Measurements from ENCODE around the gene AMH.
A peak's percentile ranks its signal among the peaks of the same experiment; 100 is the strongest.
"Not testable (repeated sequence)": the region's sequence is repeated elsewhere in the genome, so short reads cannot be mapped to it uniquely, and the experiment has no call there.

Gene AMH

DNA sequence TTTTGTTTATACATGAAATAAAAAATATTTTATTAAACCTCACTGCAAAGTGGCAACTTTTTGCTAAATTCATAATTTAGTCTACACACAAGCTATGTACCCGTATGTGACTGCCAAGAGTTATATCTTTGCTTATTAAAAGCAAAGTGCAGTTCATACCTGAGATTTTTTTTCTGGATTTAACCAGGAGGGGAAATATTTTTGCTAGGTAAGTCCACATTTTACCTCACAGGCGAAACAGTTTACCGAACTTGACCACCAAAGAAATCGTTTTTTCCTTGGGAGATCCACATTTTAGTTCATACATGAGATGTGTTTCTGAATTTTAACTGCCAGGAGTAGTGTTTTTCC is 19.3 kb downstream of the AMH start:
- no peak for DNase-seq

DNA sequence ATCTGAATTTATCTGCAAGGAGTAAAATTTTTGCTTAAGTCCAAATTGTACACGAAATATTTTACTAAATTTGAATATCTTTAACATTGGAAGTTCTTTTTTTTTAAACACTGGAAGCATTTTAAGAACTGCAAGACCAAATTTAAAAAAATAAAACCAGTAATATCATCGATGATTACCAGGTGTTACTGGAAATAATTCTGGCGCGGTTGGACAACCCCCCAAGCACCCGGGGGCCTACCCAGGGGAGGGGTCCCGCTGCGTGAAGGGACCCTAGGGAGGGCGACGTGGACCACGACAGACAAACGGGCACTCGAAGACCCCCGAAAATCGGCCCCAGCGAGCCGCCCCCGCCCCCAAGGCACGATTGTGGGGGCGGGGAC is 19.7 kb downstream of the AMH start:
- DNase-seq = no peak

DNA sequence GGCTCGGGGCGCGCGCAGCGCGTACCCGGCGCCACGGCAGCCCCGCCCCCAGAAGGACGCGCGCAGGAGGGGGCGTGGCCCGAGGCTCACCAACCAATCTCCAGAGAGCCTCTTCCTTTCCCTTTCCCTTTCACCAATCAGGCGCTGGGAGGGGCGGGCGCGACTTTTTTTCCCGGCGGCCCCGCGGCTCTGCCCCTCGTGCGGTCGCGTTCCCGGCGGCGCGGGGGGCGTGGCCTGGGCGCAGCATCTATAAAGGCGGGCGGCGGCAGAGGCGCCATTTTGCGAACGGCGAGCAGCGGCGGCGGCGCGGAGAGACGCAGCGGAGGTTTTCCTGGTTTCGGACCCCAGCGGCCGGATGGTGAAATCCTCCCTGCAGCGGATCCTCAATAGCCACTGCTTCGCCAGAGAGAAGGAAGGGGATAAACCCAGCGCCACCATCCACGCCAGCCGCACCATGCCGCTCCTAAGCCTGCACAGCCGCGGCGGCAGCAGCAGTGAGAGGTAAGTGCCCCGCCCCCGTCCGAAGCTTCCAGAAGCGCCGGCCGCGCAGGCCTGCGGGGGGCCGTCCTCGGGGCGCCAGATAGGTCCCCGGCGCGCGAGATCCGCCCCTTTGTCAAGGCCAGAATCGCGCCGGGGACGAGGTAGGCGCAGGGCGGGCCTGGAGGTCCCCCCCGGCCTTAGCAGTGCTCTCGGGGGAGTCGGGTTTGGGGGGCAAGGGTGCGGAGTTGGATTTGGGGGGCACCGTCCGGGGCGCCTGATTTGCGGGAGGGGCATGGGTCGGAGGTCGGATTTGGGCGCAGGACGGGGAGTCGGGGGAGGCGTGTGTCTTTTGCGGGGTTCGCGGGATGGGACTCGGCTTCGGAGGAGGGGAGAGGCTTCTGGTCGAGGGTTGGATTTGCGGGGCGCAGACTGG is 20.4 kb downstream of the AMH start:
- peak; percentile 73 to 99 (median 96) for DNase-seq

DNA sequence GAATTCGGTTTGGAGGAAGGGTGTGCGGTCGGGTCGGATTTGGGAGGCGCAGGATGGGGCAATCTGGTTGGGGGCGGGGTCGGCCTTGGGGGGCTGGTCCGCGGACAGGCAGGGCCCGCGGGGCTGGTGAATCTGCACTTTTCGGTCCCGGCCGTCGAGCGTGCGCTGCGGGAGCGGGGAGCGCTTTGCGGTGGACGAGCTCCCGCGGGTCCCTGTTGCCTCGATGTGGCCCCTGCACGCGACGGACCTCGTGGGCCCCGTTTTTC is 21.0 kb downstream of the AMH start:
- DNase-seq = peak in 2 of 58 donors; percentile 37 to 40

DNA sequence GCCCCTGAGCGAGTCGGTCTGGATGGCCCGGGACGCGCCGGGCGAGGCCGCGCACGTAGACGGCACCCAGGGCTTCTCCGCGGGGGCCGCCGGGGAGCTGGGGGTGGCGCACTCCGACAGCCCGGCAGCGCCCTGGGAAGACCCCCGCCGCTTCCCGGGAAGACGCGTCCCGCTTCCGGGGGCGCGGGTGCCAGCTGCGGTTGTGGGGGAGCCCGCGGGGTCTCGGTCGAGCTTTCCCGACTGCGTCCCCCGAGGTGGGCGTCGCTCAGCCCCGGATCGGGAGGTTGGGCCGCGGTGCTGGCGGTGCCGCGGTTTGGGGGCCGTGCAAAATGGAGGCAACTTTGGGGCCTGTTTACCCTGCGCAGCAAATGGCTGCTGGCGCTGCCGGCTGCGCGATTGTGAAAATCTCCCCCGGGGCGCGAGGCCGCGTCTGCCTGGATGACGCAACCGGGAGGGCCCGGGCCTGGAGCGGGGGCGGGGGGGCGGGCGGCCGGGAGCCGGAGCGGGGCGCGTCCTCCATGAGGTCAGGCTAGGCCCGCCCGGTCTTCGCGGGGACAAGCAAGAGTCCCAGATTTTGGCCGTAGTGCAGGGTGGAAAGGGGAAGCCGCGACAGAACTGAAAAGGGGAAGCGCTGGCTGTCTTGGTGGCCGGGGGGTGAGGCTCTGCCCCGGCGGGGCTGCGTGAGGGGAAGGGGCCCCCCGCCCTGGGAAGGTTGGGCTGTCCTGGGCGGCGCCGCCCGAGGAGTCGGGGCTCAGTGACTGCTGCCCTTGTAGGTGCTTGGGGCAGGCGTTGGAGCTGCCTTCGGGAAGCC is 21.5 kb downstream of the AMH start:
- peak in 54 of 58 donors; percentile 12 to 82 (median 59) for DNase-seq

DNA sequence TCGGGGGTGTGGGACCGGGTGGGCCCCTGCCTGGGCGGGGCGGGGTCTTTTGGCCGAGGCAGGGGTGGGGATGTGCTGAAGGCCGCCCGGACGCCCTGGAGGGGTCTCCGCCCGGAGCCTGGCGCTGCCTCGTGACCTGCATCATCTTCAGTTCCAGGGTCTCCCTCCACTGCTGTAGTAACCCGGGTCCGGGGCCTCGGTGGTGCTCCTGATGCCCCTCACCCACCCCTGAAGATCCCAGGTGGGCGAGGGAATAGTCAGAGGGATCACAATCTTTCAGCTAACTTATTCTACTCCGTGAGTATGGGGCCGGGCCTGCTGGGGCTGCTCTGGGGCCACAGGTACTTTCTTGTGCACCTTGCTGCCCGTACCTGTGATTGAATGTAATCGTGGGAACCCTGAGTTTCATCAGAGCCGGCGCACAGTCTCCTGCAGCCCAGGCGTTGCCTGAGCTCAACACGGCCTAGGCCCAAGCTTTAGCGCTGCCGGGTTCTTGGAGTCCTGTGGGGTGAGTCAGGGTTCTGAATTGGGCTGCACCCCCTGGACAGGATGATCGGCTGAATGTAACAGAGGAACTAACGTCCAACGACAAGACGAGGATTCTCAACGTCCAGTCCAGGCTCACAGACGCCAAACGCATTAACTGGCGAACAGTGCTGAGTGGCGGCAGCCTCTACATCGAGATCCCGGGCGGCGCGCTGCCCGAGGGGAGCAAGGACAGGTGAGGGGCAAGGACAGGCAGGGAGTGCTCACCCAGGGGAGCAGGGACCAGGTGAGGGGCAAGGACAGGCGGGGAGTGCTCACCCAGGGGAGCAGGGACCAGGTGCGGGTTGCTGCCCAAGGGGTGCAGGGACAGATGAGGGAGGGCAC is 22.3 kb downstream of the AMH start:
- DNase-seq = no peak

DNA sequence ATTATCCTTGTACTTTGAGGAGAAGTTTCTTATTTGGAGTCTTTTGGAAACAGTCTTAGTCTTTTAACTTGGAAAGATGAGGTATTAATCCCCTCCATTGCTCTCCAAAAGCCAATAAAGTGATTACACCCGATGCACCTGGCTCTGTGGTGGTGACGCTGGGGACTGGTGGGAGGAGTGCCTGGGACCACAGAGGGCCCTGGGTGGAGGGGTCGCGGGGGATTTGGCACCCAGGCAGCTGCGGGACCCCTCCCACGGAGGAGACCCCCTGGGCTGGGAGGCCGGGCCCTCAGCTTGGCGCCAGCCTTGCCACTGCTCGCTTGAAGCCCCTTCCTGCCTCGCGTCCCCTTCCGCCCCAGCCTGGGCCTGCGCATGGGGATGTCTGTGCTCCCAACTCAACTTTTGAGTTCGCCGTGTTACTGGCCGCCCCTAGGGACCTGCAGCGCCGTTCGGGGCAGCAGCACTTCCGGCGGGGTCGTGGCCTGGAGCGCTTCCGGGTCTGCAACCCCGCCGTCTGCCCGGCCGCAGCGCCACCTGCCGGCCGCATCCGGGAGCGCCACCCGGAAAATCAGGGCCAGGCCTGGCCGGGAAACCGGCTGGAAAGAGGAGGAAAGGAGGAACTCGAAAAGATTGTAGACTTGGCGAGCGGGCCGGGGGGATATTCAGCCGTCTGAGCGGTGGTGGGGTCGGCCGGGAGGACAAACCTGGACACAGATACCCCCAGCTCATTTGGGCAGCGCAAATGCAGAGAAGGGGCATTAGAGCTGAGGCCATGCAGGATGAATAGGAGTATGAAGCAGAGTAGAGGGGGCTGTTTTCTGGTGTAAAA is 24.4 kb downstream of the AMH start:
- peak in 43 of 58 donors; percentile 8 to 71 (median 38) for DNase-seq

DNA sequence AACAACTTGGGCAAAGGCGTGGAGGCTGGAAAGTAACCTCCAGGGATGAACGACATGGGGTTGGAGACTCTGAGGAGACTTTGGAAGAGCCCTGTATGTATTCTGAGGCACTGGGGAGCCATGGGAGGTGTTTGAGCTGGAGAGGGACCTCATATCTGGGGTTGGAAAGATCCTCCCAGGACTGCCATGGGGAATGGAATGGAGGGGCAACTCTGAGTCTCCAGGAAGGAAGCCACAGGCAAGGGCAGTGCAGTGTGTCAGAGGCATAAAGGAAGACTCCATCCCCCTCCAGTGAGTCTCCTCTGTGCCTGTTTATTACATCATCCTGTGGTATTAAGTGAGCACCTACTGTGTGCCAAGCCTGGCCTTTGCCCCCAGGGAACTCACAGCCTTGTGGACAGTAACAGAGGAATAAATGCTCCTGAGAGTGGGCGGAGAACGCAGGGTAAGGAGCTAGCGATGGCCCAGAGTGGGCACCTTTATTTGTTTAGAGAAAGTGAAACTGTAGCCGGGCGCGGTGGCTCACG is 25.1 kb downstream of the AMH start:
- no peak for DNase-seq

DNA sequence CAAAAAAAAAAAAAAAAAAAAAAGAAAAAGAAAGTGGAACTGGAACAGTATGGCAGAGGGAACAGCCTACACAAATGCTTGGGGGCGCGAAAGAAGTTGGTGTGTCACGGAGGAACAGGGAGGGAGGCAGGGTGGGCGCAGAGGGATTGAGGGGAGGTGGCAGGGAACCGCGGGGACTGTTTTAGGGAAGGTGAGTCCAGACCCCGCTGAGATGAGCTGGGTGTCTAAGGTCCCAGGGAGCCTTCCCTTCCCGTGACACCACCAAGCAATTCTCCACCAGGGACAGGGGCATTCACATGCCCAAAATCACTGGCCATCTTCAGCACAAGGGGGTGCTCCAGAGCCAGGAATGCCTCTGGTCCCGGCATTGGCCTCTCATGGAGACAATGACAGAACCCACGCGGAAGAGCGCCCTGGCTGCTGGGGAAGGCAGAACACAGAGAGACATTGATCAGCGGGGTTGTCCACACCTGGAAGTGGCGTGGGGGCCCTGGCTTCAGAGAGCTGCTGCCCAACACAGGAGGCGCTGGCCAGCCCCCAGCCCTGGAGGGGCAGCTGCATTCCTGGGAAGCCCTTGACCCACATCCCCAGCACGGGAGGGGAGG is 25.9 kb downstream of the AMH start:
- DNase-seq = peak in 54 of 58 donors; percentile 15 to 86 (median 48)

DNA sequence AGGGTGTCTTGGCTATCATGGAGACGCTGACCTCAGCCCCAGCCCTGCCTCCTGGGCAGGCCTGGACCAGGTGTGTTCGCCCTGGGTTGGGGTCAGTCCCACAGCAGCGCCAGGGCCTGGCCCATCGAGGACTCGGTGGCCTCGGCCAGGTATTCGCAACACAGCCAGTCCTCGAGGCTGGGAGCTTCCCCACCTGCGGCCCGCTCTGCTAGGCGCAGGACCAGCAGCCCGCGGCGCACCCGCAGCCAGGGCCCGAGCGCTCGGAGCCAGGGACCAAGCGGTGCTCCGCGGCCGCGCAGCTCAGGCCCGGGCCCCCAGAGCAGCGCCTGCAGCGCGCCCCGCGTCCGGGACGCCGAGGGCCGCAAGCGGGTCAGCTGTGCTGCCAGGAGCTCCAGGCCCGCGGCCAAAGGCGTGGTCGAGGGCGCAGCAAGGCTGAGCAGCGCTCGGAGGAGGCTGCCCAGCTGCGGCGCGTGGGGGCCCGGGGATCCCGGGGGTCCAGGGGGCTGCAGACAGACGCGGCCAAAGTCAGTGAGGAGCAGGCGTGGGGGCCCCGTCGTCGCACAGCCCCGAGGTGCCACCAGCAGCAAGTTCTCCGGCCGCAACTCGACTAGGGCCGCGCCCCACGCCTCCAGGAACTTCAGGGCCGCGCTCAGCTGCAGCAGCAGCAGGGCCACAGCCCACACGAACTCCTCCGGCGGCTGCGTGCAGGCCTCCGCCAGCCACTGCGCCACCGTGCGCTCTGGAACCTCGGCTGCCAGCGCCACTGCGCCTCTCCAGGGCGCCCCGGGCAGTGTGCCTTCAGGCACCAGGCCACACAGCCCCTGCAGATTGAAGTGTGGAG is 26.7 kb downstream of the AMH start:
- peak in 3 of 58 donors; percentile 15 to 18 (median 16) for DNase-seq

DNA sequence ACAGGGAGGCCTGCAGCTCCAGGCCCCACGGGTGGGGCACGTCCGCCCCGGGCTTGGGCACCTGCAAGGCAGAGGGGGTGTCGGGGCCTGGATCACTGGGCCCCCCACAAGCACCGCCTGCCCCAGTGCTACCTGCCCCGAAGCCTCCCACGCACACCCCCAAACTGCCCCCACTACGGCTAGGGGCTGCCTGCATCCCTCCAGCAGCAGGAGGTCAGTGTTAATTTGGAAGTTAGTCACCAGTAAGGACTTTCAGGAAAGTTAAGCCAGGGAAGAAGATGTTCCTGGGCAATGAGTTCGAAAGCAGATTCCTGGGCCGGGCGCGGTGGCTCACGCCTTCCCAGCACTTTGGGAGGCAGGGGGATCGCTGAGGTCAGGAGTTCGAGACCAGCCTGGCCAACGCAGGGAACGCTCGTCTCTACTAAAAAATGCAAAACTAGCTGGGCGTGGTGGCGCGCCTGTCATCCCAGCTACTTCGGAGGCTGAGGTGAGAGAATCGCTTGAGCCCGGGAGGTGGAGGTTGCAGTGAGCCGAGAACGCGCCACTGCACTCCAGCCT is 27.4 kb downstream of the AMH start:
- DNase-seq = no peak

DNA sequence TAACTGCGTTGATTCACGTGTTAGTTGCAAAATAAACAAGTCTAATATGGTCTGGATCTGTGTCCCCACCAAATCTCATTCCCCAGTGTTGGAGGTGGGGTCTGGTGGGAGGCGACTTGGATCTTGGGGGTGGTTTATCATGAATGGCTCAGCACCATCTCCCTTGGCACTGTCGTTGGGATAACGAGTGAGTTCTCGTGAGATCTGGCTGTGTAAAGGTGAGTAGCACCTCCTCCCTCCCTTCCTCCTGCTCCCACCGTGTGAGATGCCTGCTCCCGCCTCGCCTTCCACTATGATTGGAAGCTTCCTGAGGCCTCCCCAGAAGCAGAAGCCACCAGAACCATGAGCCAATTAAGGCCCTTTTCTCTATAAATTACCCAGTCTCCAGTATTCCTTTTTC is 28.0 kb downstream of the AMH start:
- DNase-seq = no peak

DNA sequence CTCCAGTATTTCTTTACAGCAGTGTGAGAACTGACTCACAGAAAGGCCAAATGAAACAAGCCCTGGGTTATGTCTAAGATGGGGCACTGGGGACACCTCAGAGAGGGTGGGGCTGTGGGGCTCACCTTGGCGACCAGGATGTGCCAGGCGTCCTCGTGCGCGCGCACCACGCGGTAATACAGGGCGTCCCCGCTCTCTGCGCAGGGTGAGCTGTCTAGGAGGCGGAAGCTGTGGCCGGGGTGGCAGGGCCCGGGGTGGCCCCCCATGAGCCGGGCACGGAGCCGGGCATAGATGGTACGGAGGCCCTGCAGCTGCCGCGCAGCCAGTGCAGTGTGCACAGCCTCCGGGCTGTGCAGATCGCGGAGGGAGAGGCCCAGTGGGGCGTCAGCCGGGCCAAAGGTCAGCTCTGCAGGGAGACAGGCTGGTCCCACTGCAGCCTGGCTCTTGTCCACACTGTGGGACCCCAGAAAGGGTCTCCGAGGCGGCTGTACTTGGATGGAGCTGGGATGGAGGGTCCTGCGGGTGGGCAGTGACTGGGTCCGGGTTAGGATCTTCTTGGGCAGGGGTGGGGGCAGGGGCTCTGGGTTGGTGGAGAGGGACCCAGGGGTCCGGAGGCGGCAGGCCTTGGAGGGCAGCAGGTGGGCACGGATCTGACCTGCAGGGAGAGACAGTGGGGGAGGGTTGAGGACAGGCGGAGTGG is 29.5 kb downstream of the AMH start:
- no peak for DNase-seq

DNA sequence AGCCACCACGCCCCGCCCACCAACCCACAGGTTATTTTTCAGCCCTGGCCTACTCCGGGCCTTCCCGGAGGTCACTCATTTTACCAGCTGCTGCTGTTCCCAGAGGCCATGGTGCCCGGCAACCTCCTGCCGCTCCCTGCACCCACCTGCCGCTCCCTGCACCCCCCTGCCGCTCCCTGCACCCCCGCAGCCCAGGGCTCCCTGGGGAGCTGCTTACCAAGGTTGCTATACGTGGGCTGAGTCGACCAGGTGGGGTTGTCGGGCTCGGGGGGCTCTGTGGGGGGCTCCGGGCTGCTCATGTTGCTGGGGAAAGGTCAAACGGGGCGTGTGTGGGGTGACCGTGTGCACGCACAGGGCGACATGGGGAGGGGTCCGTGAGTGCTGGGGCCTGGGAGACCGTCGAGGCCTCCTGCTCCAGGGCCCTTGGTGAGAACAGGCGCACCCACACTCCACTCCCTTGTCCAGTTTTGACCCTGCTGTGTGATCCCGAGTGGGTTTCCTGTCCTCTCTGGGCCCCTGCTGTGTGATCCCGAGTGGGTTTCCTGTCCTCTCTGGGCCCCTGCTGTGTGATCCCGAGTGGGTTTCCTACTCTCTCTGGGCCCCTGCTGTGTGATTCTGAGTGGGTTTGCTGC is 31.6 kb downstream of the AMH start:
- DNase-seq = no peak

DNA sequence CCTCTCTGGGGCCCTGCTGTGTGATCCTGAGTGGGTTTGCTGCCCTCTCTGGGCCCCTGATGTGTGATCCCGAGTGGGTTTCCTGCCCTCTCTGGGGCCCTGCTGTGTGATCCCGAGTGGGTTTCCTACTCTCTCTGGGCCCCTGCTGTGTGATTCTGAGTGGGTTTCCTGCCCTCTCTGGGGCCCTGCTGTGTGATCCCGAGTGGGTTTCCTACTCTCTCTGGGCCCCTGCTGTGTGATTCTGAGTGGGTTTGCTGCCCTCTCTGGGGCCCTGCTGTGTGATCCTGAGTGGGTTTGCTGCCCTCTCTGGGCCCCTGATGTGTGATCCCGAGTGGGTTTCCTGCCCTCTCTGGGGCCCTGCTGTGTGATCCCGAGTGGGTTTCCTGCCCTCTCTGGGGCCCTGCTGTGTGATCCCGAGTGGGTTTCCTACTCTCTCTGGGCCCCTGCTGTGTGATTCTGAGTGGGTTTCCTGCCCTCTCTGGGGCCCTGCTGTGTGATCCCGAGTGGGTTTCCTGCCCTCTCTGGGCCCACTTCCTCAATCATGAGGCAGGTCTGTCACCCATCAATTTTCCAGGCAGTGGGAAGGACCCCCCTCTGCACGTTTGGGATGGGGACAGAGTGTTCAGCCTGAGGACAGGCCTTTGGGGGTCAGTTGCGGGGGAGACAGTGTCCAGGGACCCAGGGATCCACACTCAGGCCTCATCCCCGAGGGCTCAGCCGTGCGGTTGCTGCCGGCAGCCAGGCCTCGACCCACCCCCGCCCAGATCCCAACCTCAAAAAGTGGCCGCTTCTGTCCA is 32.3 kb downstream of the AMH start:
- DNase-seq = not testable (repeated sequence)

DNA sequence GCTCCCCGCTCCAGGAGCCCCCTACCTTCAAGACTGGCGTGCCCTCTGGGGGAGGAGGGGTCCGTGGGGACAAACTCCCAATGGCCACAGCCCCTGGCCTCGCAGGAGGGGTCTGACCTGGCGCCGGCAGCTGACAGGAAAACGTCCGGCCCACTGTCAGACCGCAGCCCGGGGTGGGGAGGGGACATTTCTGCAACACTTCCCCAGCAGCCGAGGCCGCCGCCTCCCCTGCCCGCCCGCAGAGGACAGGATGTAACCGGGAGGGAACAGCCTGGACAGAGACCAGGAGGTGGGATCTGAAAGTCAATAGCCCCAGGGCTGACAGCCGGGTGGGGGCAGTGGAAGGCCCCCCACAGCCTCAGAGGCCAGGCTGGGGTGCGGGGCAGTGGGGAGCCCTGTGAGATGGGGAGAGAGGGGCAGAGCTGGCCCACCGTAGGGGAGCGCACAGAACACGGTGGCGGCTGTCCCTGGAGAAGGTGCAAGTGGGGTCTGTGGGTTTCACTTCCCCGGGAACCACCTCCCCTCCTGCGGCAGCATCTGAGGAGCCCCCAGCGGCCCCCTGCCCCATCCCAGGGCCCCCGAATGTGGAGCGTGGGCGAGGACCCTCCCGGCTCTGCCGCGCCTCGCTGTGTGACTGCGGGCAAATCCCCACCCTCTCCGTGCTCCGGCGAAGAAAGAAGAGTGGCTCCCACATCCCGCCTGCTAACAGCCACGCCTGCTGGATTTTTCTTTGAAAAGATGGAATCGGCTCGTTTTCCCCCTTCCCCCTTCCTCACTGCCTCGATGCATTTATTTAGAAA is 33.1 kb downstream of the AMH start, which contains the start of gene PEAK3:
PEAK3 (minus strand) TSS at position 114 of the 800 bp plus-strand sequence. CDS start 1,244 bp downstream, outside the sequence.
- peak in 31 of 58 donors; percentile 13 to 73 (median 30) for DNase-seq

Data from anterior cingulate cortex (tissue), 58 donors.